ENCODE measurements around the gene ERICH3.

Gene ERICH3

DNA sequence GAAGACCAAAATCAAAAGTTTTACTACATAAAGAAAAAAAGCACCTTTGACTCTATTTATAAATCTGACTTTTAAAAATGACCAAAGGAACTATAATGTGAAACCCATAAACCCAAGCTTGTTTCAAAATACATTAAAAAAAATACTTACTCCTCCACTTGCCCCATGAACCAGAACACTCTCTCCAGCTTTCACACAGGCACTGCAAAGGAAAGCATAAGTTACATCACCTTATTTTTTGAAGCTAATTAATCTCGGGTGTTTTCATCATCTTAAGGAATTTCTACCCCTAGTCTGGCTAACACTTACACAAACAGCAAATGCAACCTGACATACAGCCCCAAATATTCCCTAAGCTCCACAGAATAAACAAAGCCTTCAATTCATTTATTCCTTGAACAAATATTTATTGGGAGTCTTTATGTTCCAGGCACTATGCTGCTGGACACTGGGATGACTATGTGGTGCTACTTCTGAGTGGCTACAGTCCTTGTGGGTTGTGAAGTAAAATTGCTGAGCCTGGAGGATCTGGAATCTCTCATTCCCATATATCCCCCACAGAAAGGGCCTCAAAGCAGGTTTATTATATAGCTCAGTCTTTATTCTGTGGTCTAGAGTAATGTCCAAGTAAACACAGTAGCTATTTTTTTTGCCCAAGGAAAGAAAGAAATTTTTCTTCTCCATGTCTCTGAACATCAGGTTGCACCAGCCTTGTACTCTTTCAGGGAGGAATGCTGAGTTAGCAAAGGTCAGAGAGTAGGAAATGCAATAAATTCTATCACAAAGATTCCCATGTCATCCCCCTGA, 41.0 kb upstream of the ERICH3 start:
- DNase-seq (ENCODE audit: low read depth) = peak; percentile 44
- TF ChIP-seq, protein P1, sequence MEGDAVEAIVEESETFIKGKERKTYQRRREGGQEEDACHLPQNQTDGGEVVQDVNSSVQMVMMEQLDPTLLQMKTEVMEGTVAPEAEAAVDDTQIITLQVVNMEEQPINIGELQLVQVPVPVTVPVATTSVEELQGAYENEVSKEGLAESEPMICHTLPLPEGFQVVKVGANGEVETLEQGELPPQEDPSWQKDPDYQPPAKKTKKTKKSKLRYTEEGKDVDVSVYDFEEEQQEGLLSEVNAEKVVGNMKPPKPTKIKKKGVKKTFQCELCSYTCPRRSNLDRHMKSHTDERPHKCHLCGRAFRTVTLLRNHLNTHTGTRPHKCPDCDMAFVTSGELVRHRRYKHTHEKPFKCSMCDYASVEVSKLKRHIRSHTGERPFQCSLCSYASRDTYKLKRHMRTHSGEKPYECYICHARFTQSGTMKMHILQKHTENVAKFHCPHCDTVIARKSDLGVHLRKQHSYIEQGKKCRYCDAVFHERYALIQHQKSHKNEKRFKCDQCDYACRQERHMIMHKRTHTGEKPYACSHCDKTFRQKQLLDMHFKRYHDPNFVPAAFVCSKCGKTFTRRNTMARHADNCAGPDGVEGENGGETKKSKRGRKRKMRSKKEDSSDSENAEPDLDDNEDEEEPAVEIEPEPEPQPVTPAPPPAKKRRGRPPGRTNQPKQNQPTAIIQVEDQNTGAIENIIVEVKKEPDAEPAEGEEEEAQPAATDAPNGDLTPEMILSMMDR (IDR thresholded peaks at IDR 0.05; ENCODE audit: insufficient read depth, low read depth, low read length, missing control alignments) = no peak
- H3K4me3 ChIP-seq (ENCODE audit: low read depth, low read length) = no peak overlapping the region

- no peak overlapping the region for H3K4me3 ChIP-seq (ENCODE audit: low read depth, low read length)
- TF ChIP-seq, protein P1 (IDR thresholded peaks at IDR 0.05; ENCODE audit: insufficient read depth, low read depth, low read length, missing control alignments) = no peak
- no peak for DNase-seq (ENCODE audit: low read depth)
These were observed 40.3 kb upstream of the ERICH3 start for GRCh38 chr1:74713849-74714248.

DNA sequence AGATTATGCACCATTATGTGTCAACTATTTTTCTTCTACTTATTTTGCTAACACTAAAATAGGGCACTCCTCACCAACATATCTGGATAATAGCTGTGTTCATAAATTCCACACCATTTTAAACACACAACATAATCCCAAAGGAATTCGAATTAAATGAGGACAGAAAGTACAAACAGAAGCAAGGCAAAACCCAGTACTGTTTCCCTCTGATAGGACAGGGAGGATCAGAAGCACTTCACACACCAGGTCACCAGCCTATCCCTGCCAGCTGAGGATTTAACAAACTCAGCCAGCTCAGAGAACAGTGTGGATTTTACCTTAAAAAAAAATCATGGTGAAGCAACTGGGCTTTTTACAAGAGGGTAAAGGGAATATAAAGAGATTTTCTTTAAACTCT, 39.3 kb upstream of the ERICH3 start:
- H3K4me3 ChIP-seq (ENCODE audit: low read depth, low read length) = no peak overlapping the region
- TF ChIP-seq, protein P1 (IDR thresholded peaks at IDR 0.05; ENCODE audit: insufficient read depth, low read depth, low read length, missing control alignments) = no peak
- DNase-seq (ENCODE audit: low read depth) = no peak

DNA sequence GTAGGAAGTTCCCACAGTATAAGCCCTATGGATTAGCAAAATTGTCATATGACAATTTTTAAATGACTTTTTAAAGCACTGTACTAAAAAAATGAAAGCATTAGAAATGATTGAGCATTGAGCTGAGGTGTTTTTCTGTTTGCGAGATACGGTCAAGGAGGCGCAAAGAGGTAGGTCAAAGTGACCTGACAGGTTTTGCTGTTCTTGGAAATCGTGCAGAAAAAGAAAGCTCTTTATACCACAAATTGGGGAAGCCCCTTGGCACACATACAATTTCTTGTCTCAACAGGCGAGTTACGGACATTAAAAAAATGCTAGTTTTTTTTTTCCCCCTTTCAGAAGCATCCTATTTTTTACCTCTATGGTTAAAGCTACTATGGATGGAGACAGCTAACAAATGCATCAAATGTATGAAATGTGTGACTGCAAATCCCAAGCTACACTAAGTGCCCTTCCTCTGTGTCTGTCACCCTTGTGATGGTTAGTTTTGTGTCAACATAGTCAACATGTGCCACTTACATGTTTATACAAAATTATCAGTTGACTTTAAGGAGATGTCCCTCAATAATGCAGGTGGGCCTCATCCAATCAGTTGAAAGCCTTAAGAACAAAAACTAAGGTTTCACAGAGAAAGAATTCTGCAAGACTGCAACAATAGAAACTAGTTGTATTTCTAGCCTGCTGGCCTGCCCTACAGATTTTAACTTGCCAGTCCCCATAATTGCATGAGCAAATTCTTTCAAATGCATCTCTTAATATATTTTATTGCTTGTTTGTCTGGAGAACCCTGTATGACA, 30.0 kb upstream of the ERICH3 start:
- DNase-seq (ENCODE audit: low read depth) = no peak
- H3K4me3 ChIP-seq (ENCODE audit: low read depth, low read length) = no peak overlapping the region
- TF ChIP-seq, protein P1 (IDR thresholded peaks at IDR 0.05; ENCODE audit: insufficient read depth, low read depth, low read length, missing control alignments) = no peak

- H3K4me3 ChIP-seq (ENCODE audit: low read depth, low read length) = no peak overlapping the region
- TF ChIP-seq, protein P1 (IDR thresholded peaks at IDR 0.05; ENCODE audit: insufficient read depth, low read depth, low read length, missing control alignments) = no peak
- DNase-seq (ENCODE audit: low read depth) = no peak
These were observed 25.7 kb upstream of the ERICH3 start for GRCh38 chr1:74699331-74699730.

DNA sequence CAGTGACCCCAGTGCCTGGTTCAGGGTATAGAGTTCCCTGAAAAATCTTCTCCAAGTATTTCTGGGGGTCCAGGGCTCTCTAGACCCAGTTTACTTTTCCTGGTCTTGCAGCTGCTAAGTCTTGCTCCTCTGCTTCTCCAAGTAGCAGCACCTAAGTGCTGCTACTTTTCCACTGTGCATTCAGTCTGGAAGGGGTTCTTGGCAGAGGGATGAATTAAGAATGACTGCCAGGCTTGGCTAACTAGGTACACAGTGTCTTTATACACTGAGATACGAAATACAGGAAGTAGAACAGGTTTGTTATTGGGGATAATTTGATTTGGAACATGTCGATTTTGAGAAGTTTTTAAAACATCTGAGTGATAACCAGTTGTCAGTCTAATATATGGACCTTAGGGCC, 24.2 kb upstream of the ERICH3 start:
- TF ChIP-seq, protein P1 (IDR thresholded peaks at IDR 0.05; ENCODE audit: insufficient read depth, low read depth, low read length, missing control alignments) = no peak
- no peak overlapping the region for H3K4me3 ChIP-seq (ENCODE audit: low read depth, low read length)
- no peak for DNase-seq (ENCODE audit: low read depth)

All from GM12865 (cell line).